PC-9 (cell line): Measurements from ENCODE around the gene SIK3. TPM values are rescaled to one million over a fixed set of nuclear protein-coding genes. Genes with fewer than 3 reads are reported as not detected.

Experiments used
- BruUV-seq: library from RNA; stranded (reverse); fragments of 400-500 nt; replicated peaks from 2 replicates; lab custom pipeline; 2021; lab: Mats Ljungman, UMichigan
- CTCF ChIA-PET: fragments of 300-600 bp; sonication (Branson Sonifier 250); formaldehyde crosslinking; loops from one replicate; lab custom pipeline; 2022; ENCODE audit warnings: antibody characterized with exemption; lab: Charles Lee
- POLR2A ChIA-PET: fragments of 300-600 bp; sonication (Branson Sonifier 250); formaldehyde crosslinking; loops from one replicate; lab custom pipeline; 2022; ENCODE audit warnings: antibody characterized with exemption; ENCODE audit not compliant: unreplicated experiment; lab: Charles Lee
- DNase-seq, 2 experiments: peaks; one replicate each; pipeline versions ENCODE4 v3.0.0 to v3.0.0-alpha.2; 2015 to 2022; ENCODE audit warnings: mixed read lengths in 1 of 2
- H2AFZ ChIP-seq: fragments of 200-600 bp; sonication (generic); 2 replicates; pipeline ENCODE4 v1.8.1; 2017; ENCODE audit warnings: antibody characterized with exemption
- H3F3A ChIP-seq: fragments of 200-600 bp; sonication (generic); 2 replicates; pipeline ENCODE4 v1.8.1; 2017; ENCODE audit warnings: antibody characterized with exemption, mild to moderate bottlenecking, low read depth; ENCODE audit not compliant: insufficient read depth
- H3K27ac ChIP-seq: fragments of 200-600 bp; sonication (generic); 2 replicates; pipeline ENCODE4 v1.6.1; 2016; ENCODE audit warnings: mixed run types
- H3K27me3 ChIP-seq: fragments of 200-600 bp; sonication (generic); 2 replicates; pipeline ENCODE4 v1.6.1; 2016; ENCODE audit warnings: low read depth, mixed run types; ENCODE audit not compliant: insufficient read depth
- H3K36me3 ChIP-seq: fragments of 200-600 bp; sonication (generic); 2 replicates; pipeline ENCODE4 v1.6.1; 2016; ENCODE audit warnings: low read depth, mixed run types
- H3K4me1 ChIP-seq: fragments of 200-600 bp; sonication (generic); replicated peaks from 2 replicates; pipeline ENCODE4 v1.6.1; 2016; ENCODE audit warnings: mixed run types; ENCODE audit not compliant: insufficient read depth
- H3K4me2 ChIP-seq: fragments of 200-600 bp; sonication (generic); 2 replicates; pipeline ENCODE4 v1.6.1; 2017; ENCODE audit warnings: mixed run types
- H3K4me3 ChIP-seq: fragments of 200-600 bp; sonication (generic); 2 replicates; pipeline ENCODE4 v1.6.1; 2016; ENCODE audit warnings: mixed run types
- H3K79me2 ChIP-seq: fragments of 200-600 bp; sonication (generic); 2 replicates; pipeline ENCODE4 v1.6.1; 2017; ENCODE audit warnings: low read depth, mixed run types
- H3K9me2 ChIP-seq: fragments of 200-600 bp; sonication (generic); 2 replicates; pipeline ENCODE4 v1.8.1; 2017; ENCODE audit warnings: mild to moderate bottlenecking; ENCODE audit not compliant: insufficient read depth
- H3K9me3 ChIP-seq: fragments of 200-600 bp; sonication (generic); 2 replicates; pipeline ENCODE4 v1.8.1; 2016; ENCODE audit warnings: low read depth; ENCODE audit not compliant: insufficient read depth
- H4K20me1 ChIP-seq: fragments of 200-600 bp; sonication (generic); 2 replicates; pipeline ENCODE4 v1.8.1; 2017; ENCODE audit not compliant: insufficient read depth
- CTCF ChIP-seq: fragments of 200-600 bp; sonication (generic); conservative IDR thresholded peaks from 2 replicates; pipeline ENCODE4 v1.6.1; 2017; ENCODE audit warnings: mixed run types, antibody characterized with exemption, mild to moderate bottlenecking, moderate library complexity
- EZH2 ChIP-seq: fragments of 200-600 bp; sonication (generic); IDR thresholded peaks from 2 replicates; pipeline ENCODE4 v1.8.0; 2017; ENCODE audit warnings: antibody characterized with exemption, low read depth
- intact Hi-C: fragments of 100-400 bp; cut with micrococcal nuclease; formaldehyde crosslinking; loops from one replicate; pipeline ENCODE4 v1.10.0; 2022; ENCODE audit not compliant: unreplicated experiment
- total RNA-seq: library from RNA; stranded (reverse); gene quantifications from 2 replicates; pipeline ENCODE4 v1.2.3, GENCODE V29; 2021

SIK3 gene
- total RNA-seq, 1 experiment from 2014 or later = 30.2 TPM

- CTCF ChIA-PET = interaction anchor here (0.7 kb wide), 2 partner anchors 9 to 46 kb away, joined by 3 to 6 read pairs; no protein-coding TSS in a partner anchor
- no peak for DNase-seq
- no TSS peak for BruUV-seq
- Histone ChIP-seq H4K20me1 (no peaks in the 10 kb centered on the region), H3K4me2 (no peak overlapping the region), H3K9me3 (no peaks in the 10 kb centered on the region), H2AFZ (no peak overlapping the region), H3K27ac (no peak overlapping the region), H3K27me3 (no peaks in the 10 kb centered on the region), H3K4me1 (no peaks in the 10 kb centered on the region), H3F3A (no peaks in the 10 kb centered on the region), H3K36me3 (peaks cover 3% of the 10 kb centered on the region; the same call in 1 of the 2 replicates), H3K4me3 (no peak overlapping the region), H3K79me2 (no peaks in the 10 kb centered on the region), H3K9me2 (no peaks in the 10 kb centered on the region)
- POLR2A ChIA-PET = no interaction called here
- no peak for TF ChIP-seq EZH2
- TF ChIP-seq CTCF = no peak
- intact Hi-C loops = no loop called here
Measured at GRCh38 chr11:116842117-116842516, 256.1 kb downstream of the SIK3 start.

GRCh38 chr11:116840746-116841296, 257.4 kb downstream of the SIK3 start:
- POLR2A ChIA-PET = no interaction called here

GRCh38 chr11:116840224-116840745, 257.9 kb downstream of the SIK3 start:
- BruUV-seq = no TSS peak
- Histone ChIP-seq H4K20me1 (no peaks in the 10 kb centered on the region), H3K27me3 (no peaks in the 10 kb centered on the region), H3K9me3 (no peaks in the 10 kb centered on the region), H3K27ac (no peak overlapping the region), H3K36me3 (no peaks in the 10 kb centered on the region), H3K4me1 (no peaks in the 10 kb centered on the region), H3K4me3 (no peak overlapping the region), H3K79me2 (no peaks in the 10 kb centered on the region), H3K9me2 (no peaks in the 10 kb centered on the region), H3F3A (no peaks in the 10 kb centered on the region), H2AFZ (no peak overlapping the region), H3K4me2 (no peak overlapping the region)
- intact Hi-C loops = no loop called here
- DNase-seq = no peak
- ChIA-PET POLR2A (no interaction called here), CTCF (no interaction called here)
- TF ChIP-seq EZH2 = no peak
- TF ChIP-seq CTCF = no peak

More at GRCh38 chr11:116840746-116841296, 257.4 kb downstream of the SIK3 start:
- DNase-seq = no peak
- TF ChIP-seq EZH2 (no peak), CTCF (no peak)
- no peaks in the 10 kb centered on the region for H3F3A ChIP-seq
- intact Hi-C loops = no loop called here
- no peak overlapping the region for H3K4me2 ChIP-seq
- no peaks in the 10 kb centered on the region for H3K4me1 ChIP-seq
- no peaks in the 10 kb centered on the region for H4K20me1 ChIP-seq
- H3K9me3 ChIP-seq = no peaks in the 10 kb centered on the region
- BruUV-seq = no TSS peak
- H3K4me3 ChIP-seq = no peak overlapping the region
- CTCF ChIA-PET = no interaction called here
- no peak overlapping the region for H3K27ac ChIP-seq
- no peaks in the 10 kb centered on the region for H3K9me2 ChIP-seq
- no peaks in the 10 kb centered on the region for H3K36me3 ChIP-seq
- no peaks in the 10 kb centered on the region for H3K27me3 ChIP-seq
- H3K79me2 ChIP-seq = no peaks in the 10 kb centered on the region
- no peak overlapping the region for H2AFZ ChIP-seq
